UCSD-AML1 (cell line): ENCODE results near the gene PITX1.

Experiments used
- DNase-seq: peaks from one replicate; lab custom pipeline; 2025; ENCODE audit not compliant: unreplicated experiment; lab: John Stamatoyannopoulos, UW

The PITX1 gene

DNA sequence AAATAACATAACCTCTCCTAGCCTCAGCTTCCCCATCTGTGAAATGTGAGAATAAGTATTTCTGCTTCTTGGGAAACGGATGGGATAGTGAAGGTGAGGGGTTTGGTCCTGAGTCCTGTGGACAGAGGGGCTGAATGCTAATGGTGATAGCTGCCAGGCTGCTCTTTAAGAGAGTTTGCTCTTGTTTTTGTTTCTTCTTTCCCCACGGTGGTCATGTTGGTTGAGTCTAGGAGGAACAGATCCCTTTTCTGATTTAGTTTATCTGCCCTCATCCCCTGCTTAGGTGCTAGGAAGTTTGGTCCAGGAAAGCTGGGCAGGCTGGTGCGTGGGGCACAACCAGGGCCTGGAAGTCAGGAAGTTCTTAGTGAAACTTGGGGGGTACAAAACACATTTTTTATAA is 7.7 kb upstream of the PITX1 start:
- no peak for DNase-seq

DNA sequence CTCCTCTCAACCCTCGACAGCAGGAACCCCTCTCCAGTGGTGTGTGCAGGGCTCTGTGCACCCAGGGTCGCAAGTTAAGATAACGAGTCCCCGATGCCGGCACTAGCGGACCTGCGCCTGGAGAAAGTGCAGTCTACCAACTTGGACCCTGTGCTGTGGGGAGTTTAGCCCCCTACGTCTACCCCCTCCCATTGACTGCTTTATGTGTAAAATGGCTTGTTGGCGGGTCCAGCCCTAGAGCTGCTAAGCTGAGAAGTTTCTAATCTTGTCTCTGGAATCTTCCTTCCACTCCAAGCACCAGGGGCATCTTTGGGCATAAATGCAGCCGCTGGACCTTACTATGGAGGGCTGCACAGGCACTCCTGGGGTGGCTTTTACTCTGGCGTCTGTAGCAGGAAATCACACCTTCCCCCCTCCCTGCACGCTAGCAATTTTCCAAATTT is 7.1 kb upstream of the PITX1 start:
- DNase-seq: no peak

DNA sequence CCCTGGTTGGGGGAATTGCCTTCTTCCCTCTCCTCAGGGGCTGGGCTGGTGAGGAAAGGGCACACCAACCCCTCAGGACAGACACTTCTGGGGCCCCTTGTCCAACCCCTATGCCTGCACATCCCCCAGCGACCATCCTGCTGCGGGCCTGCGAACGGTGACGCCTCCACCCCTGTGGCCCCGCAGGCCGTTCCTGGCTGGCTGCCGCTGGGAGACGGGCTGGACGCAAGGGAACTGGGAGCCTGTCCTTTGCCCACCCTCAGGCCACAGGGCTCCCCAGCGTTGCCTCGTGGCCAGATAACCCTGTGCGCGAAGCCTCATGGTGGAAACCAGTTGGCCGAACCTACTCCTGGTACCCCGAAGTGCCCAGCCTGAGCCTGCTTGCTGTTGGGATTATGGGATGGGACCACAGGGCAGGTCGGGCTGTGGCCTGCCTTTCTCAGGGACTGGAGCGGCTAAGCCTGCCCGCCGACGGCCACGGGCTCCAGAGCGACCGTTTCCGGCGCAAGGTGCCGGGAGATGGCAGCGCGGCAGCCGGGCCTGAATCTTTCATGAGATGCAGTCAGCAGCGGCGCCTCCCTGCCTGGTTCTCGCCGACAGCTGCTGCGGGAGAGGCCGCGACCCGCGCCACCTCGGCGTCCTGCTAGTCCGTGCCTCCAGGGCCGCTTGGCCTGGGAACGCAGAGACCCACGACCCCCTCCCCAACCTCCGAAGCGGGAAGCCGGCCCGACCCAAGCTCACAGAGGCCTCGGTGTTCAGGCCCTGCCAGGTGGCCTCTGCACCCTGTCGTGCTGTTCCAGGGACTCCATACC is 6.5 kb upstream of the PITX1 start:
- DNase-seq: no peak

DNA sequence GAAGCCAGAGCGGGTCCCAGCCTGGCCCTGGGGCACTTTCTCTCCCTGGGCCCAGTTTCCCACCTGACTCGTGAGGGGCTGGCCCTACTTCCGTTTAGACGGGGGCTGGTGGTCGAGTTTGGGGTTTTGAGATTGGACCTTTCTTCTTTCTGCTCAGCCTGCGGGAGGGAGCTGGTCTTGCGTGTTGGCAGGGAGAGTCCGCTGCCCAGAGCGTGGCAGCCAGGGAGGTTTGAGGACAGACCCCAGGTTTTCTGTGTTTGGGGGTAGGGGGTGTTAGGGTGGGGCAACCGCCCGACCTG is 6.0 kb upstream of the PITX1 start:
- DNase-seq: no peak

DNA sequence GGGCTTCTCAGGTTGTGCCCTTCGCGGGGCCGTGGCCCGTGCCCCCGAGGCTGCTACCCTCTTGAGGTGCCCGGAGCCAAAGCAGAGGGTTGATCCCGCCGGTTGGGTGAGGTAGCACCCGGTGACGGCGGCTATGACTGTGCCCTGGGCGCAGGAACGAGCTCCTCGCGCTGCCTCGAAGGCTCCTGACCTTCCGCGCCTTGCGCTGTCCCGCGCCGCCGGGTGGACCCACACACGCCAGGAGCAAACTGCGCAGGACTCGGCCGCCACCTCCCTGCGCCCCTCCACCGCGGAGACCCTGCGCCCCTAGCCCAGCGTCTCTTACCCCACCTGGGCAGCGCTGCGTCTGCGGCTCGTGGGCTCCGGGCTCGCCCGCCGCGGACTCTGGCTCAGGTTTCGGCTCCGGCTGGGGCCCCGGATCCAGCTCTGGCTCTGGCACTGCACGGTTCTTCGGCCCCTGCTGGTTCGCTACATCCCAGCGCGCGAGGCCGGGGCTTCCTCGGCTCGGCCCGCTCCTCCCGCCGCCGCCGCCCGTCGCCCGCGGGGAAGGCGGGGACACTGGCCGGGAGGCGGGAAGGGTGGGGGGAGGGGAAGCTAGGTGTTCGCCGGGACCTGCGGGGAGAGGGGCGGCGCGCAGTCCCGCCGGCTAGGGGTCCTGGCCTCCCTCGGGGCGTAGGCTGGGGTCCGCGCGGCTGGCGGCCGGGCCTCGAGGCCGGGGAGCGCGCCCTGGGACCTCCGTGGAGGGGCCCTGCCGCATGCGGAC is 5.4 kb upstream of the PITX1 start:
- DNase-seq: no peak

- no peak for DNase-seq
Measured at GRCh38 chr5:135038813-135039270, 4.8 kb upstream of the PITX1 start.

DNA sequence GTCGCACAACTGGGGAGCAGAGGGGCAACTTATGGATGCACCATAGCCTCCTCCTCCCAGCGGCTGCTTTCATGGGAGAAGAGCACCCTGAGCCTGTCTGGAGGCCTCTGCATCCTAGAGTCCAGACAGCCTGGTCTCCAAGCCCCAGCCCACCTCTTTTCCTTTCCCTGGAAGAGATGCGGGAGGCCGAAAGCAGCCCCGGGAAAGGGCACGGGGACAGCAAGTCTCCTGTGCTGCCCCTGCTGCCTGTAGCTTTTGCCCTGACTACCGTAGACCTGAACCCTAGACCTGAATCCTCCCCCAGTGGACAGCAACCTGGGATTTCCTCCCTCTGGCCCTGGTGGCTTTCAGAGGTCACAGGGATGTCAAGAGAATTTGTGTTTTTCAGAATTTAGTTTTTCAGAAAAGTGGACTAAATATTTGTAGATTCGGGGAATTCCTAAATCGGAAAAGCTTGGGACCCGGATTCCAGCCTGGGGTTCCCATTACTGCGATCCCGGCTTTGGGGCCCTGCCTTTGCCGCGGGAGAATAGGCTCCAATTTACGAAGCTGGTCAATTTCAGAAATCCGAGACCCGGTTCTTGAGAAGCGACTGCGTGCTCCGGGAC is 4.3 kb upstream of the PITX1 start:
- DNase-seq: no peak

GRCh38 chr5:135037519-135038204 is 3.6 kb upstream of the PITX1 start:
- DNase-seq: no peak

- no peak for DNase-seq
Measured at GRCh38 chr5:135036405-135036804, 2.4 kb upstream of the PITX1 start.

- no peak for DNase-seq
Measured at GRCh38 chr5:135035678-135036030, 1.6 kb upstream of the PITX1 start.

- no peak for DNase-seq
Measured at GRCh38 chr5:135034963-135035677, 1.1 kb upstream of the PITX1 start.

- DNase-seq: no peak
Measured at GRCh38 chr5:135034236-135034962, 371 bp upstream of the PITX1 start.

DNA sequence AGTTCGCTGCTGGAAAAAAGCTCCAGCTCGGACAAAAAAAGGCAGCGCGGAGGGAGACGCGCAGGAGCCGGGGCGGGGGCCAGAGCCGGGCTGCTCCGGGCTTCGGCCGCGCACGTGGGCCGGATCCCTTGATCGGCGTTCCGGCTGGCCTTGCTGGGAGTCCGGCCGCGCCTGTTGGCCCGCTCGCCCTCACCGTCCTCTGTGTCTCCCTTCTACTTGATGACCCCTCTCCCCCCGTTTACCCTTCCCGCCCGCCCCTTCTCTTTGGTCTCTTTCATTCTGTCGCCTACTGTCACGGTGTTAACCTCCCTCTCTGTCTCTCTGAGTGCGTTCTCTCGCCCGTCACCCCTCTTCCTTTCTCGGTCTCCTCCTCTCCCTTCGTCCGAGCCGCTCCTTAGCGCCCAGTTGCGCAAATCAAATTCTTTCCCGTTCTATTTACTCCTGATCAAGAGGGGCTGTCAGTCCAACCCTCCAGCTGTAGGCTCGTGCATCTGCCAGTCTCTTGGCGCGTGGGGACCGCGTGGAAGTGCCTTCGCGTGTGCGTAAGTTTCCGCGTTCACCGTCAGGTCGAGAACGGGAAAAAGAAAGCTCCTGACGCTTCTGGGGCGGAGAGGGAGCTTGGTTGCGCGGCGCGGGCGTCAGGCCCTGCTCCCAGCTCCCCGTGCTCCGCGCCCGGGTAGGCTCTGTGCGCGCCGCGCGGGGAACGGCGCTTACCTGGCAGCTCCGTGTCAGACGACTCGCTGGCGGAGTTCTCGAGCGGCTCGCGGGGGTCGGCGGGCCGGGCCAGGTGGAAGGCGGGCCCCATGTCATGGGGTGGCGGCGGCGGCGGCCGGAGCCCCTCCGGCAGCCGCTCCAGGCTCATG is 798 bp downstream of the PITX1 start:
- DNase-seq: no peak

- DNase-seq: no peak
Measured at GRCh38 chr5:135032695-135032998, 1.4 kb downstream of the PITX1 start.

- no peak for DNase-seq
Measured at GRCh38 chr5:135031813-135032694, 2.0 kb downstream of the PITX1 start.

DNA sequence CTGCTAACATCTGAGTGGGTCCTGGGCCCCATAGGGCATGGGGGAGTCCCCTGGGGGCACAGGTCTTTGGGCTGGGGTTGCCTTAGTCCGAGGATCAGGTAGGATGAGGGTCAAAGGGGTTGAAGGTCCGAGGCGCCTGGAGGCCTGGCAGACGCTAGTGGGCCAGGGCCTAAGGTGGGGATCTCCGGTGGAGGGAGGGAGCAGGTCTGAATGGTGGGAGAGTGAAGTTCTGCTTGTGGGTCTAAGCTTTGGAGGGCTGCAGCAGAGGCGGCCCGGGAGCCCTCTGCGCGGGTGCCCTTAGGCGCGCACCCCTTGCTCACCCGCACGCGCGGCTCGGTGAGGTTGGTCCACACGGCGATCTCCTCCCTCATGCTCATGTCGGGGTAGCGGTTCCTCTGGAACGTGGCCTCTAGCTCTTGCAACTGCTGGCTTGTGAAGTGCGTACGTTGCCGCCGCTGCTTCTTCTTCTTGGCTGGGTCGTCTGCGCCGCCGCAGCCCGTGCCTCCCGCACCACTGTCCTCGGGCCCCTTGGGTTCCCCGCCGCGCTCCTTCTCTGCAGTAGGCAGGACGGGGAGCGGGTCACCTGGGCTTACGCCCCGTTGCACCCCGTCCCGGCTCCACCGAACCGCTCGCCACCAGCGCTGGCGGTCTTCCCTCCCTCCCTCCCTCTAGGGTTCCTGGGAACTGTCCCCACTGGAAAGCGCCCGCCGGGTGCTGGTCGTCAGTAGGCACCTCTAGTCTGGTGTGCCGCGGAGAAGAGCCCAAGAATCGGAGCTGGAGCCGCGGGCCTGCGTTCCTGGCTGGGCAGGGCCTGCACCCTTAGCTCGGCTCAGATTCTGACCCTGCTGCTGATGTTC is 2.8 kb downstream of the PITX1 start:
- DNase-seq: no peak

DNA sequence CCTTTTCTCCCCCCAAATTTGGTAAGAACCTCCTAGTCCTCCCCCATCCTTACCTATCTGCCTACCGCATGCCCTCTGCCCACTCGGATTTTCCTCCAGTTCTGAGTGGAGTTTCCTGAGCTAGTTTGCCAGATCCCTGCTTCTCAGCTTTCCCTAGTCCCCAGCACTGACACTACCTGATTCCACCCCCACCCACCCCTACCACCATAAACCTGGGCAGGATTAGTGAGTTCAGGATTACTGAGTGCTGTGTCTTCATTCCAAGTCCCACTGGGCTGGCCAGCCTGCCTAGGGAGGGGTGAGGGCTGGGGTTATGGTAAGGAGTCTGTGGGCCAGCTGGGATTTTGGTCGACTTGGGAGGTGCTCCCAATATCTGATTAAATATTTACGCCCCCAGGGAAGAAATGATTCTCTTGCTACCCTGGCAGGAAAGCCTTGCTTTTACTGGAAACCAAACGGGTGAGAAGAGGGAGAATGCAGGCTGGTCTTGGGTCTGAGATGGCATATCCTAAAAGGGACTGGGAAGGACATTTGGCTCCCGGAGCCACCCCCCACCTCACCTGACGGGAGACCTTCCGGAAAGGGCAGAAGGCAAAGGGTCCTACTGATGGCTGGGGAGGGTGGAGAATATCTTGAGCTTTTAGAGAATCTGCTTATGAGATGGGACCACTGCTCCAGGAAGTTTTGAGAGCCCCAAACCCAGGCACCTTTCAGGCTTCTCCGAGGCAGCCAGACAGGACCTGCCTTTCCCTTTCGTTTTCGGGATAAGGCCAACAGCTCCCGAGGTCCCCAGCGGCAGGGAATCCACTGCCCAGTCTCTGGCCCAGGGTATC is 3.7 kb downstream of the PITX1 start:
- DNase-seq: no peak
